A549 (cell line): ENCODE measurements around the gene TMCO2. TPM values are rescaled to one million over a fixed set of nuclear protein-coding genes. Genes with fewer than 3 reads are reported as not detected.

Experiments
- ATAC-seq, 2 experiments: fragments of 200-7000 bp in 1 of 2; fragments of >200 bp in 1 of 2; cut with Nextera tagmentation in 1 of 2; cut with Tn5 transposase in 1 of 2; 3 replicates each; pipeline versions ENCODE4 v1.8.0 to v1.9.1; 2018 to 2020; ENCODE audit warnings: mild to moderate bottlenecking in 1 of 2, moderate library complexity in 1 of 2
- CTCF ChIA-PET: fragments of 300-600 bp; sonication (Branson Sonifier 250); formaldehyde crosslinking; extraction: SDS; loops from one replicate; lab custom pipeline; 2021; ENCODE audit warnings: antibody characterized with exemption, inconsistent platforms; lab: Yijun Ruan, JAX
- POLR2A ChIA-PET: fragments of 350-600 bp; formaldehyde crosslinking; extraction: SDS; loops from one replicate; lab custom pipeline; 2021; ENCODE audit warnings: antibody characterized with exemption, inconsistent platforms; lab: Yijun Ruan, JAX
- DNase-seq, 2 experiments: peaks; one replicate each; pipeline versions ENCODE4 v3.0.0 to v3.0.0-alpha.2; 2011 to 2016; ENCODE audit warnings: low read depth in 1 of 2, low spot score in 1 of 2
- FAIRE-seq: peaks from 2 replicates; lab custom pipeline; 2011; peaks lifted over from hg19 to GRCh38; lab: Jason Lieb, UNC
- H3K27ac ChIP-seq, 2 experiments: fragments of >200 bp; sonication (Bioruptor Twin); formaldehyde crosslinking; 3 replicates each; pipeline ENCODE4 v1.5.1; 2016 to 2017
- H3K4me1 ChIP-seq: fragments of >200 bp; sonication (Bioruptor Twin); formaldehyde crosslinking; 3 replicates; pipeline ENCODE4 v1.6.1; 2016
- H3K4me2 ChIP-seq: fragments of >200 bp; sonication (Bioruptor Twin); formaldehyde crosslinking; 3 replicates; pipeline ENCODE4 v1.6.1; 2016
- H3K4me3 ChIP-seq: fragments of >200 bp; sonication (Bioruptor Twin); formaldehyde crosslinking; 3 replicates; pipeline ENCODE4 v1.5.1; 2016
- H3K9me3 ChIP-seq: fragments of >200 bp; sonication (Bioruptor Twin); formaldehyde crosslinking; 3 replicates; pipeline ENCODE4 v1.6.1; 2016
- BHLHE40 ChIP-seq: IDR thresholded peaks from 2 replicates; pipeline ENCODE4 v1.6.1; 2012; ENCODE audit warnings: low read depth, low read length, inconsistent platforms
- CBX2 ChIP-seq: fragments of 200-600 bp; sonication (generic); IDR thresholded peaks from 2 replicates; pipeline ENCODE4 v1.6.1; 2016; ENCODE audit warnings: low read depth, mild to moderate bottlenecking, borderline replicate concordance
- CBX8 ChIP-seq: fragments of 200-600 bp; sonication (generic); IDR thresholded peaks from 2 replicates; pipeline ENCODE4 v1.6.1; 2016
- CEBPB ChIP-seq, 2 experiments: fragments of >200 bp in 1 of 2; sonication (Bioruptor Twin) in 1 of 2; formaldehyde crosslinking in 1 of 2; IDR thresholded peaks; 2 replicates each; pipeline ENCODE4 v1.6.1; 2012 to 2016
- EHF ChIP-seq: fragments of 250-450 bp; sonication (Bioruptor Pico); IDR thresholded peaks from 2 replicates; pipeline ENCODE4 v1.5.0; 2020; ENCODE audit warnings: mild to moderate bottlenecking
- EHMT2 ChIP-seq: fragments of 200-600 bp; sonication (generic); IDR thresholded peaks from 2 replicates; pipeline ENCODE4 v1.6.1; 2016; ENCODE audit warnings: antibody characterized with exemption, low read depth, mild to moderate bottlenecking, moderate library complexity
- ELK1 ChIP-seq: fragments of 150-350 bp; IDR thresholded peaks from 2 replicates; pipeline ENCODE4 v1.6.1; 2014; ENCODE audit warnings: low read depth, mild to moderate bottlenecking, low read length
- FOSB ChIP-seq: fragments of 250-450 bp; sonication (Bioruptor Pico); IDR thresholded peaks from 2 replicates; pipeline ENCODE4 v1.5.0; 2020; ENCODE audit warnings: mild to moderate bottlenecking, moderate library complexity
- FOSL2 ChIP-seq, 2 experiments: fragments of 450-650 bp in 1 of 2; fragments of >200 bp in 1 of 2; sonication (Bioruptor Twin) in 1 of 2; formaldehyde crosslinking; IDR thresholded peaks; 2 replicates each; pipeline versions ENCODE4 v1.5.0 to v1.6.1; 2016 to 2020; ENCODE audit warnings: mild to moderate bottlenecking in 1 of 2, moderate library complexity in 1 of 2
- FOXS1 ChIP-seq: fragments of 250-450 bp; sonication (Bioruptor Pico); IDR thresholded peaks from 2 replicates; pipeline ENCODE4 v1.5.0; 2020; ENCODE audit warnings: mild to moderate bottlenecking, moderate library complexity
- GATA3 ChIP-seq: IDR thresholded peaks from 2 replicates; pipeline ENCODE4 v1.6.1; 2012; ENCODE audit warnings: borderline replicate concordance
- HEYL ChIP-seq: fragments of 250-450 bp; sonication (Bioruptor Pico); IDR thresholded peaks from 2 replicates; pipeline ENCODE4 v1.8.0; 2021; ENCODE audit warnings: mild to moderate bottlenecking, moderate library complexity
- HOXA7 ChIP-seq: fragments of 250-450 bp; sonication (Bioruptor Pico); IDR thresholded peaks from 2 replicates; pipeline ENCODE4 v1.5.0; 2020; ENCODE audit warnings: mild to moderate bottlenecking, moderate library complexity
- HOXB13 ChIP-seq: fragments of 250-450 bp; sonication (Bioruptor Pico); IDR thresholded peaks from 2 replicates; pipeline ENCODE4 v1.5.0; 2020; ENCODE audit warnings: low read depth, mild to moderate bottlenecking, moderate library complexity
- HOXB5 ChIP-seq: fragments of 250-450 bp; sonication (Bioruptor Pico); IDR thresholded peaks from 2 replicates; pipeline ENCODE4 v1.5.0; 2020; ENCODE audit warnings: mild to moderate bottlenecking, moderate library complexity
- JUN ChIP-seq, 2 experiments: fragments of >200 bp; sonication (Bioruptor Twin); formaldehyde crosslinking; IDR thresholded peaks; 2 replicates in 1 of 2; 3 replicates in 1 of 2; pipeline ENCODE4 v1.6.1; 2016 to 2017
- JUNB ChIP-seq: fragments of >200 bp; sonication (Bioruptor Twin); formaldehyde crosslinking; IDR thresholded peaks from 2 replicates; pipeline ENCODE4 v1.6.1; 2016
- KDM5A ChIP-seq: fragments of 200-600 bp; sonication (generic); IDR thresholded peaks from 2 replicates; pipeline ENCODE4 v1.6.1; 2016; ENCODE audit warnings: antibody characterized with exemption, mild to moderate bottlenecking
- MAFK ChIP-seq: fragments of 450-650 bp; IDR thresholded peaks from 2 replicates; pipeline ENCODE4 v1.6.1; 2014; ENCODE audit not compliant: partially characterized antibody
- NR3C1 ChIP-seq: fragments of >200 bp; sonication (Bioruptor Twin); formaldehyde crosslinking; IDR thresholded peaks from 3 replicates; pipeline ENCODE4 v1.6.1; 2017
- PHF8 ChIP-seq: fragments of 200-600 bp; sonication (generic); IDR thresholded peaks from 2 replicates; pipeline ENCODE4 v1.6.1; 2016; ENCODE audit warnings: low read depth, mild to moderate bottlenecking, antibody characterized with exemption, moderate library complexity, borderline replicate concordance
- POLR2A ChIP-seq: IDR thresholded peaks from 2 replicates; pipeline ENCODE4 v1.6.1; 2012; ENCODE audit warnings: mild to moderate bottlenecking, low read length
- POLR2AphosphoS2 ChIP-seq: conservative IDR thresholded peaks from 2 replicates; pipeline ENCODE4 v1.6.1; 2012; ENCODE audit warnings: low read length, improper control_type of control experiment, inconsistent platforms
- RAD21 ChIP-seq, 2 experiments: fragments of >200 bp in 1 of 2; sonication (Bioruptor Twin) in 1 of 2; formaldehyde crosslinking in 1 of 2; IDR thresholded peaks in 1 of 2; conservative IDR thresholded peaks in 1 of 2; 2 replicates in 1 of 2; 3 replicates in 1 of 2; pipeline ENCODE4 v1.6.1; 2012 to 2018; ENCODE audit warnings: inconsistent platforms in 1 of 2
- RCOR1 ChIP-seq: fragments of 150-350 bp; IDR thresholded peaks from 2 replicates; pipeline ENCODE4 v1.6.1; 2014; ENCODE audit warnings: antibody characterized with exemption, low read length, low read depth
- RFX5 ChIP-seq: fragments of 450-650 bp; IDR thresholded peaks from 2 replicates; pipeline ENCODE4 v1.7.1; 2014; ENCODE audit warnings: antibody characterized with exemption, mild to moderate bottlenecking, moderate library complexity
- RNF2 ChIP-seq: fragments of 200-600 bp; sonication (generic); IDR thresholded peaks from 2 replicates; pipeline ENCODE4 v1.6.1; 2016; ENCODE audit warnings: low read depth, mild to moderate bottlenecking, antibody characterized with exemption, moderate library complexity, borderline replicate concordance
- SREBF2 ChIP-seq: fragments of 450-650 bp; IDR thresholded peaks from 2 replicates; pipeline ENCODE4 v1.6.1; 2014; ENCODE audit warnings: mild to moderate bottlenecking, moderate library complexity
- TFCP2L1 ChIP-seq: fragments of 250-450 bp; sonication (Bioruptor Pico); IDR thresholded peaks from 2 replicates; pipeline ENCODE4 v1.5.0; 2021; ENCODE audit warnings: mild to moderate bottlenecking
- TP53 ChIP-seq: fragments of 250-450 bp; sonication (Bioruptor Pico); IDR thresholded peaks from 2 replicates; pipeline ENCODE4 v1.5.0; 2021; ENCODE audit warnings: mild to moderate bottlenecking, moderate library complexity
- ZC3H11A ChIP-seq: fragments of 450-650 bp; IDR thresholded peaks from 2 replicates; pipeline ENCODE4 v1.6.1; 2014; ENCODE audit warnings: antibody characterized with exemption, mild to moderate bottlenecking
- ZNF302 ChIP-seq: fragments of 250-450 bp; sonication (Bioruptor Pico); IDR thresholded peaks from 2 replicates; pipeline ENCODE4 v1.9.0; 2021; ENCODE audit warnings: inconsistent platforms, mild to moderate bottlenecking, moderate library complexity
- ZSCAN20 ChIP-seq: fragments of 250-450 bp; sonication (Bioruptor Pico); IDR thresholded peaks from 2 replicates; pipeline ENCODE4 v1.8.0; 2022; ENCODE audit warnings: mild to moderate bottlenecking, moderate library complexity
- WGBS: methylation state at CpG from one replicate; pipeline ENCODE4 v1.1.6; 2017; ENCODE audit errors: missing lambda C conversion rate; 5-methylcytosine and 5-hydroxymethylcytosine counted together
- polyA plus RNA-seq, 4 experiments: library from polyadenylated mRNA; depleted of rRNA in 3 of 4; stranded (reverse); fragments of >200 nt; fragmentation: RNase III in 1 of 4; extraction: RNeasy Plus Mini Kit Qiagen cat#74134 plus additional on column Dnase treatment in 1 of 4; gene quantifications; 2 replicates in 3 of 4; 3 replicates in 1 of 4; pipeline ENCODE4 v1.2.3, GENCODE V29; 2011 to 2017
- TF ChIP-seq, protein P1 (sequence below): fragments of >200 bp; sonication (Bioruptor Twin); formaldehyde crosslinking; IDR thresholded peaks from 2 replicates; pipeline ENCODE4 v1.6.1; 2016

TMCO2 gene
- polyA plus RNA-seq, 2 of the 4 experiments (the other 2 are of a cell fraction): not detected

GRCh38 chr1:40258445-40258769 is 10.7 kb downstream of the TMCO2 start:
- Histone ChIP-seq H3K4me3 (peak overlapping the region; percentile 75), H3K4me2 (peak overlapping the region; percentile 73), H3K4me1 (0 out of 3 replicates have a peak, but pooled peaks cover 4% of the 10 kb centered on the region), H3K27ac (peak overlapping the region; percentile 90), H3K9me3 (no peaks in the 10 kb centered on the region)
- POLR2A ChIA-PET: interaction anchor here (0.5 to 1.0 kb wide), 3 partner anchors 8 to 109 kb away, joined by 3 to 4 read pairs (median 4); no protein-coding TSS in a partner anchor
- DNase-seq: no peak
- WGBS: 0% methylated on average over 6 of the region's 10 CpGs
- ATAC-seq: peak; percentile 7 to 43; a peak in 3 of 6 replicates
- TF ChIP-seq BHLHE40 (no peak), TFCP2L1 (CRISPR knock-in tag) (no peak), RAD21 (conservative IDR thresholded peaks at IDR 0.05 in 1 of 2, IDR thresholded peaks at IDR 0.05 in 1 of 2) (no peak), JUN (IDR thresholded peaks at IDR 0.05) (no peak), MAFK (no peak), EHF (CRISPR knock-in tag) (no peak), RNF2 (no peak), NR3C1 (no peak), PHF8 (no peak; the same call in 1 of the 2 replicates), HOXB5 (CRISPR knock-in tag) (no peak), CBX8 (no peak), HOXA7 (CRISPR knock-in tag) (no peak), TP53 (no peak)
- CTCF ChIA-PET: no interaction called here
- no peak for FAIRE-seq

DNA sequence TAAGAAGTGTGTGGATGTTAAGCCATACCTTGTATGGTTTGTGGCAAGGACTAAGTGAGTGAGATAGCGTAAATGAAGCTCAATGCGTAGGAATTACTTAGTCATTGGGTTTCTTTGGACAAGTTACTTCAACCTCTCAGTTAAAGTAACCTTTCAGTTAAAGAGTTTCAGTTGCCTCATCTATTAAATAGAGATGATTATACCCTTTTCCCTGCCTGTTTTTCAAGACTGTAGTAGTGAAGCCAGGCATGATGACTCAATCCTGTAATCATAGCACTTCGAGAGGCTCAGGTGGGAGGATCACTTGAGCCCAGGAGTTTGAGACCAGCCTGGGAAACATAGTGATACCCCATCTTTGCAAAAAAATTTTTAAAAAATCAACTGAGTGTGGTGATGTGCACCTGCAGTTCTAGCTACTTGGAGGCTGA is 16.6 kb downstream of the TMCO2 start:
- Histone ChIP-seq H3K9me3 (no peaks in the 10 kb centered on the region), H3K4me3 (no peak overlapping the region), H3K4me1 (no peaks in the 10 kb centered on the region), H3K4me2 (no peak overlapping the region), H3K27ac (no peak overlapping the region)
- 96% methylated on average over 3 of the region's 3 CpGs for WGBS
- FAIRE-seq (no peak), DNase-seq (no peak), ATAC-seq (no peak)
- no peak for TF ChIP-seq EHMT2
- TF ChIP-seq RNF2: no peak
- no peak for TF ChIP-seq RFX5
- TF ChIP-seq NR3C1: no peak
- TF ChIP-seq TFCP2L1 (CRISPR knock-in tag): no peak
- no peak for TF ChIP-seq POLR2A
- no peak for TF ChIP-seq RCOR1
- TF ChIP-seq ZSCAN20 (CRISPR knock-in tag): no peak
- no peak for TF ChIP-seq FOSB (CRISPR knock-in tag)
- no peak for TF ChIP-seq ZC3H11A
- POLR2A ChIA-PET: no interaction called here
- CTCF ChIA-PET: interaction anchor here (1.1 kb wide), 1 partner anchor 50 kb away, joined by 3 read pairs; no protein-coding TSS in a partner anchor

DNA sequence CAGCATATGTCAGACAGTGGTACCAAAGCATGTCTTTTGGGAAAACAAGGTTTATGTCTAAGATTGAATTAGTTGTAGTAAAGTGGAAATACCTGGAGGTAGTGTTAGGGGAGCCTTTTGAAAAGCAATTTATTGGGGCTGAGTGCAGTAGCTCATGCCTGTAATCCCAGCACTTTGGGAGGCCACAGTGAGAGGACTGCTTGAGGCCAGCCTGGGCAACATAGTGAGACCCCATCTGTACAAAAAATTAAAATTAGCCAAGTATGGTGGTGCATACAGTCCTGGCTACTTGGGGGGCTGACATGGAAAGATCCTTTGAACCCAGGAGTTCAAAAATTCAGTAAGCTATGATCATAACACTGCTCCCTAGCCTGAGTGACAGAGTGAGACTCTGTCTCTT is 17.6 kb downstream of the TMCO2 start:
- Histone ChIP-seq H3K4me2 (no peak overlapping the region), H3K4me3 (no peak overlapping the region), H3K27ac (no peak overlapping the region), H3K4me1 (no peaks in the 10 kb centered on the region), H3K9me3 (no peaks in the 10 kb centered on the region)
- DNase-seq: no peak
- no peak for FAIRE-seq
- CTCF ChIA-PET: interaction anchor here (1.2 kb wide), 1 partner anchor 113 kb away, joined by 3 read pairs; no protein-coding TSS in a partner anchor
- TF ChIP-seq MAFK: no peak
- TF ChIP-seq KDM5A: no peak
- no peak for TF ChIP-seq HOXB5 (CRISPR knock-in tag)
- TF ChIP-seq HEYL: no peak
- no peak for TF ChIP-seq POLR2AphosphoS2
- TF ChIP-seq, protein P1, sequence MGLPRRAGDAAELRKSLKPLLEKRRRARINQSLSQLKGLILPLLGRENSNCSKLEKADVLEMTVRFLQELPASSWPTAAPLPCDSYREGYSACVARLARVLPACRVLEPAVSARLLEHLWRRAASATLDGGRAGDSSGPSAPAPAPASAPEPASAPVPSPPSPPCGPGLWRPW: no peak
- TF ChIP-seq FOXS1 (CRISPR knock-in tag): no peak
- POLR2A ChIA-PET: no interaction called here
- ATAC-seq: no peak

GRCh38 chr1:40265919-40266318 is 18.2 kb downstream of the TMCO2 start:
- DNase-seq (no peak), ATAC-seq (no peak), FAIRE-seq (no peak)
- H3K4me2 ChIP-seq: no peak overlapping the region
- H3K4me3 ChIP-seq: no peak overlapping the region
- no peak for TF ChIP-seq SREBF2
- no peak for TF ChIP-seq HOXB13
- TF ChIP-seq ZNF302 (CRISPR knock-in tag): no peak
- TF ChIP-seq JUNB: no peak
- TF ChIP-seq, protein P1: no peak
- TF ChIP-seq GATA3: no peak
- no peak for TF ChIP-seq FOSL2 (IDR thresholded peaks at IDR 0.05)
- no peak for TF ChIP-seq FOSL2 (CRISPR knock-in tag; IDR thresholded peaks at IDR 0.05)
- TF ChIP-seq ELK1: no peak
- TF ChIP-seq RNF2: no peak
- TF ChIP-seq CBX2: no peak
- no peak for TF ChIP-seq FOXS1 (CRISPR knock-in tag)
- no peak for TF ChIP-seq CEBPB (IDR thresholded peaks at IDR 0.05)
- TF ChIP-seq EHF (CRISPR knock-in tag): no peak
- ChIA-PET POLR2A (interaction anchor here (1.0 kb wide), 1 partner anchor 8 kb away, joined by 4 read pairs; the partner anchor contains the start of gene ZMPSTE24), CTCF (interaction anchor here (1.2 to 1.8 kb wide), 2 partner anchors 114 to 139 kb away, joined by 3 to 5 read pairs; no protein-coding TSS in a partner anchor)
- no peaks in the 10 kb centered on the region for H3K4me1 ChIP-seq
- no peaks in the 10 kb centered on the region for H3K9me3 ChIP-seq
- H3K27ac ChIP-seq: no peak overlapping the region
